Esophagus muscularis mucosa (tissue), 4 donors: ENCODE data around the gene C4B. TPM values are rescaled to one million over a fixed set of nuclear protein-coding genes. Genes with fewer than 3 reads are reported as not detected.

ENCODE experiments used
- DNase-seq: peaks from one replicate; pipeline ENCODE4 v3.0.0-alpha.2; 2017; ENCODE audit errors: extremely low spot score
- H3K27ac ChIP-seq, 4 donors: fragments of 200-600 bp; sonication (generic); replicated peaks in 1 of 4; 1 replicate in 3 of 4; 2 replicates in 1 of 4; pipeline ENCODE4 v1.5.1; 2016 to 2019; ENCODE audit warnings: mild to moderate bottlenecking in 1 of 4
- H3K27me3 ChIP-seq, 4 donors: fragments of 200-600 bp; sonication (generic); one replicate each; pipeline versions ENCODE4 v1.5.1 to v1.6.0; 2016 to 2019
- H3K36me3 ChIP-seq, 4 donors: fragments of 200-600 bp; sonication (generic); one replicate each; pipeline ENCODE4 v1.5.1; 2016 to 2019
- H3K4me1 ChIP-seq, 4 donors: fragments of 200-600 bp; sonication (generic); one replicate each; pipeline ENCODE4 v1.5.1; 2016 to 2019
- H3K4me3 ChIP-seq, 4 donors: fragments of 200-600 bp; sonication (generic); 1 replicate in 2 of 4; 2 replicates in 2 of 4; pipeline ENCODE4 v1.5.1; 2016 to 2019; ENCODE audit warnings: mild to moderate bottlenecking in 4 of 4, moderate library complexity in 1 of 4
- H3K9me3 ChIP-seq, 4 donors: fragments of 200-600 bp; sonication (generic); 1 replicate in 3 of 4; 2 replicates in 1 of 4; pipeline ENCODE4 v1.5.1; 2016 to 2019
- CTCF ChIP-seq, 3 experiments: fragments of 200-600 bp in 2 of 3; fragments of 450-650 bp in 1 of 3; sonication (generic) in 2 of 3; IDR thresholded peaks; one replicate each; pipeline ENCODE4 v1.5.1; 2017 to 2019; ENCODE audit warnings: antibody characterized with exemption in 3 of 3, mild to moderate bottlenecking in 2 of 3, moderate library complexity in 1 of 3
- EP300 ChIP-seq: sonication (generic); formaldehyde crosslinking; IDR thresholded peaks from one replicate; pipeline ENCODE4 v1.6.1; 2017; ENCODE audit warnings: antibody characterized with exemption
- POLR2A ChIP-seq: fragments of 450-650 bp; IDR thresholded peaks from one replicate; pipeline ENCODE4 v1.6.1; 2017; ENCODE audit warnings: antibody characterized with exemption, moderate library complexity, mild to moderate bottlenecking, low read depth
- POLR2AphosphoS5 ChIP-seq, 2 donors: sonication (generic); formaldehyde crosslinking; IDR thresholded peaks; one replicate each; pipeline ENCODE4 v1.6.1; 2017; ENCODE audit warnings: antibody characterized with exemption in 2 of 2
- WGBS: methylation state at CpG from one replicate; pipeline ENCODE4 v1.1.5; 2018; 5-methylcytosine and 5-hydroxymethylcytosine counted together
- intact Hi-C: fragments of 100-400 bp; cut with DNase I; formaldehyde crosslinking; loops from one replicate; pipeline ENCODE4 v1.15.1; 2023
- small RNA-seq, 3 donors: library from RNA; depleted of rRNA; stranded (forward); fragments of <200 nt; gene quantifications; one replicate each; pipeline ENCODE3, GENCODE V24; 2016
- total RNA-seq, 4 donors: library from RNA; depleted of rRNA; stranded (reverse); fragments of >200 nt; gene quantifications; one replicate each; pipeline versions ENCODE4 v1.1.0 to v1.2.1, GENCODE V29; 2016

C4B gene
- total RNA-seq, 4 donors from 2014 or later, result 45.3 to 203 (median 75.8) TPM

GRCh38 chr6:32083812-32084768, 69.5 kb downstream of the C4B start:
- intact Hi-C loops, result no loop called here
- peak overlapping the region; percentile 47 to 68 (median 64) for H3K27ac ChIP-seq
- no peak overlapping the region for H3K4me3 ChIP-seq

GRCh38 chr6:32084780-32085179, 70.2 kb downstream of the C4B start:
- DNase-seq, result no peak
- TF ChIP-seq CTCF (IDR thresholded peaks at IDR 0.05), result no peak
- no peak for TF ChIP-seq POLR2AphosphoS5 (IDR thresholded peaks at IDR 0.05)
- TF ChIP-seq POLR2A, result no peak
- no peak for TF ChIP-seq EP300
- peaks cover 0 to 5% (median 0%) of the 10 kb centered on the region in 4 donors for H3K27me3 ChIP-seq
- peak overlapping the region in 2 of 4 donors; percentile 28 to 68 for H3K27ac ChIP-seq
- peaks cover 19 to 56% (median 49%) of the 10 kb centered on the region in 4 donors for H3K4me1 ChIP-seq
- H3K4me3 ChIP-seq, result no peak overlapping the region
- intact Hi-C loops, result no loop called here
- H3K9me3 ChIP-seq, result no peaks in the 10 kb centered on the region
- 96% methylated on average over 2 of the region's 2 CpGs for WGBS
- peaks cover 7 to 61% (median 32%) of the 10 kb centered on the region in 4 donors for H3K36me3 ChIP-seq

More at GRCh38 chr6:32083812-32084768, 69.5 kb downstream of the C4B start:
- peaks cover 19 to 56% (median 48%) of the 10 kb centered on the region in 4 donors for H3K4me1 ChIP-seq
- WGBS, result 87% methylated on average over 9 of the region's 22 CpGs
- no peaks in the 10 kb centered on the region for H3K9me3 ChIP-seq
- peaks cover 0 to 5% (median 0%) of the 10 kb centered on the region in 4 donors for H3K27me3 ChIP-seq
- TF ChIP-seq POLR2A (no peak), EP300 (no peak), POLR2AphosphoS5 (IDR thresholded peaks at IDR 0.05) (no peak), CTCF (IDR thresholded peaks at IDR 0.05) (no peak)
- peaks cover 9 to 68% (median 37%) of the 10 kb centered on the region in 4 donors for H3K36me3 ChIP-seq
- no peak for DNase-seq

Small RNA genes within 50 kb of the gene (small RNA-seq; reads per million reads assigned to genes)
- 0 reads per million in 3 donors for gene RNA5SP206

Other genes with a start within 250 kb of the C4B start
- under 1 TPM in 3 of 4 donors, not detected in 1; 0.40 to 0.50 (median 0.45) TPM for gene VWA7, start 237.5 kb upstream of the C4B start, total RNA-seq
- 10 to 100 TPM; 25.0 to 53.2 (median 34.8) TPM for gene VARS1, start 219.0 kb upstream of the C4B start, total RNA-seq
- 10 to 100 TPM; 24.2 to 41.5 (median 32.9) TPM for gene LSM2, start 207.8 kb upstream of the C4B start, total RNA-seq
- 1 to 10 TPM; 1.2 to 3.7 (median 2.6) TPM for gene HSPA1L, start 199.5 kb upstream of the C4B start, total RNA-seq
- 100 to 1,000 TPM; 235 to 451 (median 370) TPM for gene HSPA1A, start 199.3 kb upstream of the C4B start, total RNA-seq
- 100 to 1,000 TPM; 120 to 315 (median 274) TPM for gene HSPA1B, start 187.1 kb upstream of the C4B start, total RNA-seq
- gene NEU1, start 152.0 kb upstream of the C4B start, total RNA-seq, result 10 to 100 TPM; 24.9 to 39.6 (median 34.9) TPM
- under 1 TPM in 2 of 4 donors, not detected in 2; 0.19 to 0.80 TPM for gene SLC44A4, start 135.8 kb upstream of the C4B start, total RNA-seq
- gene EHMT2, start 117.1 kb upstream of the C4B start, total RNA-seq, result 10 to 100 TPM; 25.7 to 48.4 (median 38.1) TPM
- gene ZBTB12, start 112.7 kb upstream of the C4B start, total RNA-seq, result 1 to 10 TPM in 3 of 4 donors, under 1 TPM in 1; 0.66 to 2.5 (median 1.6) TPM
- 10 to 100 TPM in 3 of 4 donors, 1 to 10 TPM in 1; 10.0 to 15.4 (median 12.6) TPM for gene C2, start 87.1 kb upstream of the C4B start, total RNA-seq
- gene CFB, start 68.7 kb upstream of the C4B start, total RNA-seq, result 10 to 100 TPM; 11.6 to 28.7 (median 12.7) TPM
- gene NELFE, start 55.8 kb upstream of the C4B start, total RNA-seq, result 10 to 100 TPM; 79.3 to 81.7 (median 81.1) TPM
- gene SKIC2, start 55.6 kb upstream of the C4B start, total RNA-seq, result 10 to 100 TPM; 23.3 to 33.2 (median 28.5) TPM
- gene DXO, start 42.7 kb upstream of the C4B start, total RNA-seq, result 10 to 100 TPM; 12.9 to 18.4 (median 15.9) TPM
- 100 to 1,000 TPM in 2 of 4 donors, 10 to 100 TPM in 2; 31.6 to 187 (median 98.2) TPM for gene C4A, start 32.7 kb upstream of the C4B start, total RNA-seq
- 1 to 10 TPM in 3 of 4 donors, under 1 TPM in 1; 0.33 to 3.7 (median 1.9) TPM for gene CYP21A2, start 23.6 kb downstream of the C4B start, total RNA-seq
- gene TNXB, start 94.5 kb downstream of the C4B start, total RNA-seq, result 100 to 1,000 TPM; 223 to 525 (median 326) TPM
- gene ATF6B, start 113.5 kb downstream of the C4B start, total RNA-seq, result 10 to 100 TPM; 17.7 to 37.4 (median 27.2) TPM
- 1 to 10 TPM; 2.7 to 6.3 (median 3.9) TPM for gene FKBPL, start 115.5 kb downstream of the C4B start, total RNA-seq
- gene PRRT1, start 137.1 kb downstream of the C4B start, total RNA-seq, result 1 to 10 TPM; 2.7 to 4.4 (median 4.0) TPM
- gene PPT2, start 139.3 kb downstream of the C4B start, total RNA-seq, result 10 to 100 TPM; 14.9 to 31.4 (median 20.8) TPM
- gene EGFL8, start 149.8 kb downstream of the C4B start, total RNA-seq, result 10 to 100 TPM in 2 of 4 donors, 1 to 10 TPM in 2; 8.1 to 20.7 (median 13.9) TPM
- 10 to 100 TPM; 52.7 to 76.7 (median 68.9) TPM for gene AGPAT1, start 161.3 kb downstream of the C4B start, total RNA-seq
- 10 to 100 TPM; 76.2 to 91.4 (median 88.5) TPM for gene RNF5, start 163.6 kb downstream of the C4B start, total RNA-seq
- gene AGER, start 169.5 kb downstream of the C4B start, total RNA-seq, result 1 to 10 TPM in 3 of 4 donors, under 1 TPM in 1; 0.83 to 5.9 (median 3.8) TPM
- gene PBX2, start 175.4 kb downstream of the C4B start, total RNA-seq, result 10 to 100 TPM; 43.6 to 95.9 (median 59.3) TPM
- 10 to 100 TPM in 1 of 4 donors, 1 to 10 TPM in 3; 5.7 to 17.4 (median 8.6) TPM for gene GPSM3, start 177.8 kb downstream of the C4B start, total RNA-seq
- 10 to 100 TPM; 16.6 to 30.6 (median 19.8) TPM for gene NOTCH4, start 209.3 kb downstream of the C4B start, total RNA-seq